DMS153 treated with DMSO at 0.1 percent for 48 hours (cell line): ENCODE measurements around the gene SLCO3A1.

Experiments used
- DNase-seq: peaks from one replicate; lab custom pipeline; 2025; ENCODE audit not compliant: unreplicated experiment; lab: John Stamatoyannopoulos, UW

The SLCO3A1 gene

GRCh38 chr15:91936927-91937326 is 83.4 kb downstream of the SLCO3A1 start:
- DNase-seq = no peak

- no peak for DNase-seq
Measured at GRCh38 chr15:91938136-91938535, 84.6 kb downstream of the SLCO3A1 start.

- no peak for DNase-seq
Measured at GRCh38 chr15:91939403-91939831, 85.9 kb downstream of the SLCO3A1 start.

GRCh38 chr15:91940496-91941381 is 87.2 kb downstream of the SLCO3A1 start:
- DNase-seq = no peak

- no peak for DNase-seq
Measured at GRCh38 chr15:91941871-91942658, 88.6 kb downstream of the SLCO3A1 start.

GRCh38 chr15:91942720-91943394 is 89.3 kb downstream of the SLCO3A1 start:
- DNase-seq = no peak

GRCh38 chr15:91944331-91944730 is 90.8 kb downstream of the SLCO3A1 start:
- no peak for DNase-seq

- DNase-seq = no peak
Measured at GRCh38 chr15:91945385-91945784, 91.9 kb downstream of the SLCO3A1 start.

GRCh38 chr15:91946075-91946474 is 92.6 kb downstream of the SLCO3A1 start:
- DNase-seq = no peak

GRCh38 chr15:91946581-91947292 is 93.2 kb downstream of the SLCO3A1 start:
- DNase-seq = no peak

GRCh38 chr15:91947293-91947679 is 93.8 kb downstream of the SLCO3A1 start:
- no peak for DNase-seq

GRCh38 chr15:91947683-91948608 is 94.4 kb downstream of the SLCO3A1 start:
- no peak for DNase-seq

GRCh38 chr15:91949361-91949760 is 95.9 kb downstream of the SLCO3A1 start:
- no peak for DNase-seq

GRCh38 chr15:91950054-91950453 is 96.5 kb downstream of the SLCO3A1 start:
- DNase-seq = no peak

GRCh38 chr15:91950631-91951329 is 97.3 kb downstream of the SLCO3A1 start:
- DNase-seq = no peak

GRCh38 chr15:91952216-91952615 is 98.7 kb downstream of the SLCO3A1 start:
- DNase-seq = no peak

GRCh38 chr15:91953432-91953831 is 99.9 kb downstream of the SLCO3A1 start:
- DNase-seq = no peak

- DNase-seq = no peak
Measured at GRCh38 chr15:91954292-91954691, 100.8 kb downstream of the SLCO3A1 start.

GRCh38 chr15:91956026-91956723 is 102.7 kb downstream of the SLCO3A1 start:
- DNase-seq = no peak
